GM23248 (cell line): ENCODE results near the gene KRTAP4-3. TPM values are rescaled to one million over a fixed set of nuclear protein-coding genes. Genes with fewer than 3 reads are reported as not detected.
"Not testable (repeated sequence)": the region's sequence is repeated elsewhere in the genome, so short reads cannot be mapped to it uniquely, and the experiment has no call there.

Experiments
- DNase-seq: peaks from one replicate; pipeline ENCODE4 v3.0.0-alpha.2; 2015
- H2AFZ ChIP-seq: fragments of 200-600 bp; sonication (generic); 2 replicates; pipeline ENCODE4 v1.6.1; 2016; ENCODE audit warnings: antibody characterized with exemption
- H3F3A ChIP-seq: fragments of 200-600 bp; sonication (generic); 2 replicates; pipeline ENCODE4 v1.6.1; 2016; ENCODE audit warnings: mild to moderate bottlenecking, antibody characterized with exemption, mixed run types; ENCODE audit not compliant: insufficient read depth
- H3K27ac ChIP-seq: fragments of 200-600 bp; sonication (generic); 2 replicates; pipeline ENCODE4 v1.5.1; 2016; ENCODE audit warnings: mild to moderate bottlenecking
- H3K27me3 ChIP-seq: fragments of 200-600 bp; sonication (generic); replicated peaks from 2 replicates; pipeline ENCODE4 v1.6.1; 2016; ENCODE audit warnings: mild to moderate bottlenecking; ENCODE audit not compliant: insufficient read depth
- H3K36me3 ChIP-seq: fragments of 200-600 bp; sonication (generic); 2 replicates; pipeline ENCODE4 v1.6.1; 2016; ENCODE audit warnings: low read depth, mild to moderate bottlenecking
- H3K4me1 ChIP-seq: fragments of 200-600 bp; sonication (generic); 2 replicates; pipeline ENCODE4 v1.6.1; 2016; ENCODE audit warnings: mild to moderate bottlenecking; ENCODE audit not compliant: insufficient read depth
- H3K4me2 ChIP-seq: fragments of 200-600 bp; sonication (generic); one replicate; pipeline ENCODE4 v1.6.1; 2016; ENCODE audit warnings: mild to moderate bottlenecking; ENCODE audit not compliant: unreplicated experiment
- H3K4me3 ChIP-seq: fragments of 200-600 bp; sonication (generic); 2 replicates; pipeline ENCODE4 v1.5.1; 2016; ENCODE audit warnings: mild to moderate bottlenecking
- H3K79me2 ChIP-seq: fragments of 200-600 bp; sonication (generic); 2 replicates; pipeline ENCODE4 v1.6.1; 2016; ENCODE audit warnings: mild to moderate bottlenecking; ENCODE audit not compliant: insufficient read depth
- H3K9ac ChIP-seq: fragments of 200-600 bp; sonication (generic); 2 replicates; pipeline ENCODE4 v1.6.1; 2016; ENCODE audit warnings: mild to moderate bottlenecking
- H3K9me2 ChIP-seq: fragments of 200-600 bp; sonication (generic); 2 replicates; pipeline ENCODE4 v1.6.1; 2016; ENCODE audit warnings: mixed run types, mild to moderate bottlenecking, moderate library complexity; ENCODE audit not compliant: insufficient read depth
- H3K9me3 ChIP-seq: fragments of 200-600 bp; sonication (generic); one replicate; pipeline ENCODE4 v1.6.1; 2017; ENCODE audit warnings: low read depth
- H4K20me1 ChIP-seq: fragments of 200-600 bp; sonication (generic); 2 replicates; pipeline ENCODE4 v1.6.0; 2016; ENCODE audit not compliant: insufficient read depth
- EZH2 ChIP-seq: fragments of 200-600 bp; sonication (generic); IDR thresholded peaks from 2 replicates; pipeline ENCODE4 v1.6.1; 2018; ENCODE audit warnings: antibody characterized with exemption, mild to moderate bottlenecking; ENCODE audit not compliant: insufficient read depth, poor library complexity, severe bottlenecking
- EZH2phosphoT487 ChIP-seq: fragments of 200-600 bp; sonication (generic); IDR thresholded peaks from 2 replicates; pipeline ENCODE4 v1.6.1; 2018; ENCODE audit warnings: antibody characterized with exemption, moderate library complexity, mild to moderate bottlenecking, low read depth; ENCODE audit not compliant: insufficient read depth
- WGBS, 2 experiments: methylation state at CpG; one replicate each; pipeline ENCODE4 v1.1.6; 2015 to 2017; ENCODE audit warnings: low lambda C conversion rate in 2 of 2, low coverage in 1 of 2; ENCODE audit errors: missing lambda C conversion rate in 2 of 2; 5-methylcytosine and 5-hydroxymethylcytosine counted together
- in situ Hi-C: fragments of 300-500 bp; cut with MboI; formaldehyde crosslinking; loops from 2 replicates; pipeline ENCODE4 v1.15.0; 2020
- polyA plus RNA-seq: library from polyadenylated mRNA; unstranded; fragments of >200 nt; fragmentation: Nextera tagmentation; extraction: Ambion mirVana; gene quantifications from 2 replicates; pipeline ENCODE4 v1.2.1, GENCODE V29; 2016
- total RNA-seq: library from RNA; depleted of rRNA; stranded (reverse); fragments of >200 nt; shearing (Covaris generic); gene quantifications from 2 replicates; pipeline ENCODE4 v1.2.3, GENCODE V29; 2014

Gene KRTAP4-3
- total and polyA plus RNA-seq, 2 experiments from 2014 or later = not detected

- H3K27me3 ChIP-seq = no peaks in the 10 kb centered on the region
- H3K79me2 ChIP-seq = no peaks in the 10 kb centered on the region
- DNase-seq = no peak
- no peaks in the 10 kb centered on the region for H3K9me2 ChIP-seq
- H2AFZ ChIP-seq = no peak overlapping the region
- H3K4me3 ChIP-seq = no peak overlapping the region
- H3K4me2 ChIP-seq = no peak overlapping the region
- H3K9ac ChIP-seq = no peak overlapping the region
- H3K9me3 ChIP-seq = no peaks in the 10 kb centered on the region
- H3K4me1 ChIP-seq = no peaks in the 10 kb centered on the region
- TF ChIP-seq EZH2 (no peak), EZH2phosphoT487 (no peak)
- WGBS, 2 experiments = 88 to 92% methylated on average over 4 of the region's 4 CpGs
- no peaks in the 10 kb centered on the region for H3K36me3 ChIP-seq
- no peaks in the 10 kb centered on the region for H4K20me1 ChIP-seq
- in situ Hi-C loops = no loop called here
- H3K27ac ChIP-seq = no peak overlapping the region
- no peaks in the 10 kb centered on the region for H3F3A ChIP-seq
These were observed 18.0 kb downstream of the KRTAP4-3 start for GRCh38 chr17:41150026-41150425.

GRCh38 chr17:41149652-41149985, 18.4 kb downstream of the KRTAP4-3 start, which contains the start of gene KRTAP4-5:
TSS of gene KRTAP4-5 (minus strand) at chr17:41149825. CDS start at chr17:41149767, 58 bp downstream.
- no peaks in the 10 kb centered on the region for H3F3A ChIP-seq
- DNase-seq = no peak
- no peak within 1 kb of the TSS for H3K4me3 ChIP-seq
- H4K20me1 ChIP-seq = no peaks in the 10 kb centered on the region
- 43 to 72% methylated on average over 2 of the region's 2 CpGs for WGBS, 2 experiments
- H3K27ac ChIP-seq = no peak within 1 kb of the TSS
- no peaks in the 10 kb centered on the region for H3K27me3 ChIP-seq
- H3K9me2 ChIP-seq = no peaks in the 10 kb centered on the region
- no peaks in the 10 kb centered on the region for H3K36me3 ChIP-seq
- H3K9ac ChIP-seq = no peak within 1 kb of the TSS
- no peak within 1 kb of the TSS for H3K4me2 ChIP-seq
- H3K9me3 ChIP-seq = no peaks in the 10 kb centered on the region
- no peaks in the 10 kb centered on the region for H3K79me2 ChIP-seq
- in situ Hi-C loops = no loop called here
- TF ChIP-seq EZH2 = no peak
- TF ChIP-seq EZH2phosphoT487 = no peak
- no peaks in the 10 kb centered on the region for H3K4me1 ChIP-seq
- no peak within 1 kb of the TSS for H2AFZ ChIP-seq

GRCh38 chr17:41148971-41149651, 18.9 kb downstream of the KRTAP4-3 start:
- H4K20me1 ChIP-seq, H3F3A ChIP-seq, H3K9me3 ChIP-seq, DNase-seq, H3K79me2 ChIP-seq, H3K4me1 ChIP-seq, H3K27me3 ChIP-seq, H3K27ac ChIP-seq, H2AFZ ChIP-seq, H3K4me2 ChIP-seq, H3K4me3 ChIP-seq, H3K9me2 ChIP-seq, H3K36me3 ChIP-seq, in situ Hi-C loops, H3K9ac ChIP-seq: not testable (repeated sequence)
- 74 to 75% methylated on average over 10 of the region's 10 CpGs for WGBS, 2 experiments

GRCh38 chr17:41147531-41148204, 20.4 kb downstream of the KRTAP4-3 start:
- no peak for DNase-seq
- Histone ChIP-seq H3K9ac (no peak overlapping the region), H3K27me3 (no peaks in the 10 kb centered on the region), H3K79me2 (no peaks in the 10 kb centered on the region), H3K27ac (no peak overlapping the region), H4K20me1 (no peaks in the 10 kb centered on the region), H3K36me3 (no peaks in the 10 kb centered on the region), H3K9me3 (no peaks in the 10 kb centered on the region), H2AFZ (no peak overlapping the region), H3F3A (no peaks in the 10 kb centered on the region), H3K9me2 (no peaks in the 10 kb centered on the region), H3K4me1 (no peaks in the 10 kb centered on the region), H3K4me3 (no peak overlapping the region), H3K4me2 (no peak overlapping the region)
- in situ Hi-C loops = no loop called here
- TF ChIP-seq EZH2 (no peak), EZH2phosphoT487 (no peak)
- WGBS, 2 experiments = 86 to 88% methylated on average over 2 of the region's 2 CpGs
